Testis (tissue), 2 donors: ENCODE results near the gene CORO1C.

Experiments
- POLR2A ChIP-seq: fragments of 450-650 bp; IDR thresholded peaks from one replicate; pipeline ENCODE4 v1.6.1; 2017; ENCODE audit warnings: antibody characterized with exemption, mild to moderate bottlenecking, moderate library complexity
- TF ChIP-seq, protein P1 (sequence below), 3 experiments: fragments of 450-650 bp in 2 of 3; fragments of 200-600 bp in 1 of 3; sonication (generic) in 1 of 3; IDR thresholded peaks; one replicate each; pipeline ENCODE4 v1.5.1; 2016 to 2019; ENCODE audit warnings: antibody characterized with exemption in 3 of 3, mild to moderate bottlenecking in 2 of 3, moderate library complexity in 1 of 3

DNA sequence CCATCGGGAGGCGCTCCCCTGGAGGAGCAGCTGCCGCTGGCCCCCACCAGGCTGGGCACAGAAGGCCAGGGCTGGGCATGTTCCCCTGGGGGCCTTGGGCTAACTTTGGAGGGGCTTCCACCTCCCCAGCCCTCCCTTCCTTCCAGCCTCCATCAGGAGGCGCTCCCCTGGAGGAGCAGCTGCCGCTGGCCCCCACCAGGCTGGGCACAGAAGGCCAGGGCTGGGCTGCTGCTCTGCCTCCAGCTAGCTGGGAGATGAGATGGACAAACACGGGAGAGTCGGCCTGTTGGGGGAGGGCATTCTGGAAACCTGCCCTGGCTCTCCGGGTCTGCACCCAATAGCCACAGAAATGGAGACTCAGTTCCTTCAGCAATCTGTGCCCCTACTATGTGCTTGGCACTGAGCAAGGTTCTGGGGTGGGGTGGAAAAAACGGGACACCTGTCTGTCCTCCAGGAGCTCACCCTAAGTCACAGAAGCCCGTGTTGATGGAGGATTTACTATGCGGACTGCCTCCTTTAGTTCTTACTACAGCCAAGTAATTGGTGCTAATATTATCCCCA is 39.0 kb upstream of the CORO1C start:
- TF ChIP-seq, protein P1, sequence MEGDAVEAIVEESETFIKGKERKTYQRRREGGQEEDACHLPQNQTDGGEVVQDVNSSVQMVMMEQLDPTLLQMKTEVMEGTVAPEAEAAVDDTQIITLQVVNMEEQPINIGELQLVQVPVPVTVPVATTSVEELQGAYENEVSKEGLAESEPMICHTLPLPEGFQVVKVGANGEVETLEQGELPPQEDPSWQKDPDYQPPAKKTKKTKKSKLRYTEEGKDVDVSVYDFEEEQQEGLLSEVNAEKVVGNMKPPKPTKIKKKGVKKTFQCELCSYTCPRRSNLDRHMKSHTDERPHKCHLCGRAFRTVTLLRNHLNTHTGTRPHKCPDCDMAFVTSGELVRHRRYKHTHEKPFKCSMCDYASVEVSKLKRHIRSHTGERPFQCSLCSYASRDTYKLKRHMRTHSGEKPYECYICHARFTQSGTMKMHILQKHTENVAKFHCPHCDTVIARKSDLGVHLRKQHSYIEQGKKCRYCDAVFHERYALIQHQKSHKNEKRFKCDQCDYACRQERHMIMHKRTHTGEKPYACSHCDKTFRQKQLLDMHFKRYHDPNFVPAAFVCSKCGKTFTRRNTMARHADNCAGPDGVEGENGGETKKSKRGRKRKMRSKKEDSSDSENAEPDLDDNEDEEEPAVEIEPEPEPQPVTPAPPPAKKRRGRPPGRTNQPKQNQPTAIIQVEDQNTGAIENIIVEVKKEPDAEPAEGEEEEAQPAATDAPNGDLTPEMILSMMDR (IDR thresholded peaks at IDR 0.05): no peak
- no peak for TF ChIP-seq POLR2A
